Stomach (tissue), 4 donors: ENCODE results near the gene XRCC4.

Experiments
- CTCF ChIP-seq, 7 experiments: fragments of 450-650 bp in 4 of 7; fragments of 200-600 bp in 3 of 7; sonication (generic) in 3 of 7; IDR thresholded peaks; one replicate each; pipeline ENCODE4 v1.5.1; 2016 to 2019; ENCODE audit warnings: antibody characterized with exemption in 7 of 7, control low read depth in 2 of 7, mild to moderate bottlenecking in 1 of 7
- POLR2AphosphoS5 ChIP-seq, 3 donors: sonication (generic); formaldehyde crosslinking; IDR thresholded peaks; one replicate each; pipeline ENCODE4 v1.6.1; 2016; ENCODE audit warnings: antibody characterized with exemption in 3 of 3

GRCh38 chr5:83156001-83156400, 78.7 kb downstream of the XRCC4 start:
- TF ChIP-seq CTCF (IDR thresholded peaks at IDR 0.05) (no peak), POLR2AphosphoS5 (IDR thresholded peaks at IDR 0.05) (no peak)
